ENCODE data around the gene MVB12B.
"Not testable (repeated sequence)": the region's sequence is repeated elsewhere in the genome, so short reads cannot be mapped to it uniquely, and the experiment has no call there.

The MVB12B gene

GRCh38 chr9:126326228-126327005, at the start of gene MVB12B:
TSS of gene MVB12B (plus strand) at chr9:126326829. CDS start at chr9:126326930, 101 bp downstream.
- Mint-ChIP-seq H3K4me1 (peaks cover 22% of the 10 kb centered on the region), H3K9me3 (peaks cover 2% of the 10 kb centered on the region), H3K27me3 (peaks cover 9% of the 10 kb centered on the region)

GRCh38 chr9:126283799-126284465, 42.7 kb upstream of the MVB12B start:
- Mint-ChIP-seq H3K27ac (no peak overlapping the region), H3K9me3 (peaks cover 3% of the 10 kb centered on the region), H3K36me3 (no peaks in the 10 kb centered on the region), H3K4me3 (no peak overlapping the region), H3K27me3 (peaks cover 14% of the 10 kb centered on the region), H3K4me1 (no peaks in the 10 kb centered on the region)
- no peak for ATAC-seq

More at GRCh38 chr9:126326228-126327005, at the start of gene MVB12B:
- ATAC-seq = peak; percentile 78
- H3K4me3 Mint-ChIP-seq = peak within 1 kb of the TSS; percentile 88
- no peaks in the 10 kb centered on the region for H3K36me3 Mint-ChIP-seq
- H3K27ac Mint-ChIP-seq = peak within 1 kb of the TSS; percentile 82

- H3K4me3 Mint-ChIP-seq, H3K4me1 Mint-ChIP-seq, H3K36me3 Mint-ChIP-seq, ATAC-seq, H3K27ac Mint-ChIP-seq, H3K9me3 Mint-ChIP-seq, H3K27me3 Mint-ChIP-seq: not testable (repeated sequence)
Observed at GRCh38 chr9:126285652-126286051, 41.0 kb upstream of the MVB12B start.

GRCh38 chr9:126287166-126287866, 39.3 kb upstream of the MVB12B start:
- Mint-ChIP-seq H3K4me3 (no peak overlapping the region), H3K27ac (no peak overlapping the region), H3K4me1 (no peaks in the 10 kb centered on the region), H3K27me3 (peaks cover 5% of the 10 kb centered on the region), H3K9me3 (no peaks in the 10 kb centered on the region), H3K36me3 (no peaks in the 10 kb centered on the region)
- ATAC-seq = no peak

GRCh38 chr9:126290871-126291270, 35.8 kb upstream of the MVB12B start:
- Mint-ChIP-seq H3K27me3 (peaks cover 41% of the 10 kb centered on the region), H3K4me1 (no peaks in the 10 kb centered on the region), H3K9me3 (no peaks in the 10 kb centered on the region), H3K36me3 (no peaks in the 10 kb centered on the region), H3K4me3 (no peak overlapping the region), H3K27ac (no peak overlapping the region)
- ATAC-seq = no peak

- Mint-ChIP-seq H3K36me3 (no peaks in the 10 kb centered on the region), H3K27me3 (peaks cover 51% of the 10 kb centered on the region), H3K4me3 (no peak overlapping the region), H3K4me1 (no peaks in the 10 kb centered on the region), H3K27ac (no peak overlapping the region), H3K9me3 (no peaks in the 10 kb centered on the region)
- no peak for ATAC-seq
Observed at GRCh38 chr9:126291925-126292324, 34.7 kb upstream of the MVB12B start.

GRCh38 chr9:126292736-126293521, 33.7 kb upstream of the MVB12B start:
- no peaks in the 10 kb centered on the region for H3K36me3 Mint-ChIP-seq
- no peak overlapping the region for H3K4me3 Mint-ChIP-seq
- no peak for ATAC-seq
- H3K27me3 Mint-ChIP-seq = peaks cover 60% of the 10 kb centered on the region
- H3K4me1 Mint-ChIP-seq = no peaks in the 10 kb centered on the region
- no peaks in the 10 kb centered on the region for H3K9me3 Mint-ChIP-seq
- no peak overlapping the region for H3K27ac Mint-ChIP-seq

GRCh38 chr9:126293522-126293889, 33.1 kb upstream of the MVB12B start:
- H3K27me3 Mint-ChIP-seq = peaks cover 64% of the 10 kb centered on the region

GRCh38 chr9:126294331-126295081, 32.1 kb upstream of the MVB12B start:
- H3K4me3 Mint-ChIP-seq = no peak overlapping the region
- H3K4me1 Mint-ChIP-seq = no peaks in the 10 kb centered on the region
- no peak for ATAC-seq
- peaks cover 69% of the 10 kb centered on the region for H3K27me3 Mint-ChIP-seq
- no peaks in the 10 kb centered on the region for H3K36me3 Mint-ChIP-seq
- no peaks in the 10 kb centered on the region for H3K9me3 Mint-ChIP-seq
- H3K27ac Mint-ChIP-seq = no peak overlapping the region

More at GRCh38 chr9:126293522-126293889, 33.1 kb upstream of the MVB12B start:
- H3K4me3 Mint-ChIP-seq = no peak overlapping the region
- H3K4me1 Mint-ChIP-seq = no peaks in the 10 kb centered on the region
- no peak overlapping the region for H3K27ac Mint-ChIP-seq
- no peak for ATAC-seq
- no peaks in the 10 kb centered on the region for H3K36me3 Mint-ChIP-seq
- H3K9me3 Mint-ChIP-seq = no peaks in the 10 kb centered on the region

GRCh38 chr9:126295082-126295477, 31.5 kb upstream of the MVB12B start:
- H3K4me1 Mint-ChIP-seq = no peaks in the 10 kb centered on the region
- H3K9me3 Mint-ChIP-seq = no peaks in the 10 kb centered on the region
- no peak for ATAC-seq
- no peaks in the 10 kb centered on the region for H3K36me3 Mint-ChIP-seq
- H3K4me3 Mint-ChIP-seq = no peak overlapping the region
- peaks cover 69% of the 10 kb centered on the region for H3K27me3 Mint-ChIP-seq
- no peak overlapping the region for H3K27ac Mint-ChIP-seq

GRCh38 chr9:126295516-126295915, 31.1 kb upstream of the MVB12B start:
- Mint-ChIP-seq H3K27me3 (peaks cover 69% of the 10 kb centered on the region), H3K4me3 (no peak overlapping the region), H3K27ac (no peak overlapping the region), H3K36me3 (no peaks in the 10 kb centered on the region), H3K4me1 (no peaks in the 10 kb centered on the region), H3K9me3 (no peaks in the 10 kb centered on the region)
- no peak for ATAC-seq

GRCh38 chr9:126295936-126296600, 30.6 kb upstream of the MVB12B start:
- Mint-ChIP-seq H3K27me3 (peaks cover 69% of the 10 kb centered on the region), H3K9me3 (no peaks in the 10 kb centered on the region), H3K4me3 (no peak overlapping the region), H3K4me1 (no peaks in the 10 kb centered on the region), H3K36me3 (no peaks in the 10 kb centered on the region), H3K27ac (no peak overlapping the region)
- ATAC-seq = no peak

GRCh38 chr9:126296687-126297086, 29.9 kb upstream of the MVB12B start:
- Mint-ChIP-seq H3K4me1 (no peaks in the 10 kb centered on the region), H3K27me3 (peaks cover 69% of the 10 kb centered on the region), H3K27ac (no peak overlapping the region), H3K4me3 (no peak overlapping the region), H3K36me3 (no peaks in the 10 kb centered on the region), H3K9me3 (no peaks in the 10 kb centered on the region)
- no peak for ATAC-seq

- H3K4me1 Mint-ChIP-seq = peaks cover 5% of the 10 kb centered on the region
- no peaks in the 10 kb centered on the region for H3K9me3 Mint-ChIP-seq
- no peak for ATAC-seq
- H3K27ac Mint-ChIP-seq = no peak overlapping the region
- H3K27me3 Mint-ChIP-seq = peaks cover 61% of the 10 kb centered on the region
- H3K36me3 Mint-ChIP-seq = no peaks in the 10 kb centered on the region
- H3K4me3 Mint-ChIP-seq = no peak overlapping the region
Observed at GRCh38 chr9:126297661-126298060, 29.0 kb upstream of the MVB12B start.
